ENCODE data around the gene PSORS1C2.

DNA sequence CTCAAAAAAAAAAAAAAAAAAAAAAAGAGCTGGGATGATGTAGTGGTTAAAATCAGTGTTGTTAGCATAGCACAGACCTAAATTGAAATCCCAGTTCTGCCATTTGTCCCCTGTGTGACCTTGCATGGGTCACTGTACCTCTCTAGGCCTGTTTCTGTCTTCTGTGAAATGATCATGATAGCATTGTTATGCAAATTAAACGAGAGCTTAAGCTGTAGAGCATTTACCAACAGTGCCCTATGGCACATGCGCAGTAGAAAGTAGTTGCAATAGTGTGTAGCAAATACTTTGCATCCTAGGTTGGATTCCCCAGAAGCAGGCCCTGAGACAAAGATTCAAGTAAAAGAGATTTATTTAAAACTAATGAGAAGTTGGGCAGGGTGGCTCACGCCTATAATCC is 7.3 kb downstream of the PSORS1C2 start:
- TF ChIP-seq EZH2phosphoT487 (IDR thresholded peaks at IDR 0.05; ENCODE audit: borderline replicate concordance, low read depth) (no peak), SMC3 (IDR thresholded peaks at IDR 0.05; ENCODE audit: low read depth, low read length) (no peak), GABPA (IDR thresholded peaks at IDR 0.05; ENCODE audit: low read depth) (no peak), JUND (IDR thresholded peaks at IDR 0.05) (no peak), SIN3A (IDR thresholded peaks at IDR 0.05; ENCODE audit: borderline replicate concordance, low read depth, low read length) (no peak), YY1 (IDR thresholded peaks at IDR 0.05; ENCODE audit: low read depth) (no peak), FOXJ3 (CRISPR knock-in tag; IDR thresholded peaks at IDR 0.05) (no peak), RCOR1 (IDR thresholded peaks at IDR 0.05; ENCODE audit: low read length) (no peak), EP300 (IDR thresholded peaks at IDR 0.05; ENCODE audit: borderline replicate concordance in 1 of 2, low read depth in 1 of 2, low read length in 1 of 2) (no peak), RAD21 (IDR thresholded peaks at IDR 0.05; ENCODE audit: low read length) (no peak)
- TF ChIP-seq, protein P1, sequence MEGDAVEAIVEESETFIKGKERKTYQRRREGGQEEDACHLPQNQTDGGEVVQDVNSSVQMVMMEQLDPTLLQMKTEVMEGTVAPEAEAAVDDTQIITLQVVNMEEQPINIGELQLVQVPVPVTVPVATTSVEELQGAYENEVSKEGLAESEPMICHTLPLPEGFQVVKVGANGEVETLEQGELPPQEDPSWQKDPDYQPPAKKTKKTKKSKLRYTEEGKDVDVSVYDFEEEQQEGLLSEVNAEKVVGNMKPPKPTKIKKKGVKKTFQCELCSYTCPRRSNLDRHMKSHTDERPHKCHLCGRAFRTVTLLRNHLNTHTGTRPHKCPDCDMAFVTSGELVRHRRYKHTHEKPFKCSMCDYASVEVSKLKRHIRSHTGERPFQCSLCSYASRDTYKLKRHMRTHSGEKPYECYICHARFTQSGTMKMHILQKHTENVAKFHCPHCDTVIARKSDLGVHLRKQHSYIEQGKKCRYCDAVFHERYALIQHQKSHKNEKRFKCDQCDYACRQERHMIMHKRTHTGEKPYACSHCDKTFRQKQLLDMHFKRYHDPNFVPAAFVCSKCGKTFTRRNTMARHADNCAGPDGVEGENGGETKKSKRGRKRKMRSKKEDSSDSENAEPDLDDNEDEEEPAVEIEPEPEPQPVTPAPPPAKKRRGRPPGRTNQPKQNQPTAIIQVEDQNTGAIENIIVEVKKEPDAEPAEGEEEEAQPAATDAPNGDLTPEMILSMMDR (IDR thresholded peaks at IDR 0.05), result no peak
- TF ChIP-seq, protein P2, sequence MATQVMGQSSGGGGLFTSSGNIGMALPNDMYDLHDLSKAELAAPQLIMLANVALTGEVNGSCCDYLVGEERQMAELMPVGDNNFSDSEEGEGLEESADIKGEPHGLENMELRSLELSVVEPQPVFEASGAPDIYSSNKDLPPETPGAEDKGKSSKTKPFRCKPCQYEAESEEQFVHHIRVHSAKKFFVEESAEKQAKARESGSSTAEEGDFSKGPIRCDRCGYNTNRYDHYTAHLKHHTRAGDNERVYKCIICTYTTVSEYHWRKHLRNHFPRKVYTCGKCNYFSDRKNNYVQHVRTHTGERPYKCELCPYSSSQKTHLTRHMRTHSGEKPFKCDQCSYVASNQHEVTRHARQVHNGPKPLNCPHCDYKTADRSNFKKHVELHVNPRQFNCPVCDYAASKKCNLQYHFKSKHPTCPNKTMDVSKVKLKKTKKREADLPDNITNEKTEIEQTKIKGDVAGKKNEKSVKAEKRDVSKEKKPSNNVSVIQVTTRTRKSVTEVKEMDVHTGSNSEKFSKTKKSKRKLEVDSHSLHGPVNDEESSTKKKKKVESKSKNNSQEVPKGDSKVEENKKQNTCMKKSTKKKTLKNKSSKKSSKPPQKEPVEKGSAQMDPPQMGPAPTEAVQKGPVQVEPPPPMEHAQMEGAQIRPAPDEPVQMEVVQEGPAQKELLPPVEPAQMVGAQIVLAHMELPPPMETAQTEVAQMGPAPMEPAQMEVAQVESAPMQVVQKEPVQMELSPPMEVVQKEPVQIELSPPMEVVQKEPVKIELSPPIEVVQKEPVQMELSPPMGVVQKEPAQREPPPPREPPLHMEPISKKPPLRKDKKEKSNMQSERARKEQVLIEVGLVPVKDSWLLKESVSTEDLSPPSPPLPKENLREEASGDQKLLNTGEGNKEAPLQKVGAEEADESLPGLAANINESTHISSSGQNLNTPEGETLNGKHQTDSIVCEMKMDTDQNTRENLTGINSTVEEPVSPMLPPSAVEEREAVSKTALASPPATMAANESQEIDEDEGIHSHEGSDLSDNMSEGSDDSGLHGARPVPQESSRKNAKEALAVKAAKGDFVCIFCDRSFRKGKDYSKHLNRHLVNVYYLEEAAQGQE (IDR thresholded peaks at IDR 0.05; ENCODE audit: low read depth, low read length), result no peak
- TF ChIP-seq, protein P3, sequence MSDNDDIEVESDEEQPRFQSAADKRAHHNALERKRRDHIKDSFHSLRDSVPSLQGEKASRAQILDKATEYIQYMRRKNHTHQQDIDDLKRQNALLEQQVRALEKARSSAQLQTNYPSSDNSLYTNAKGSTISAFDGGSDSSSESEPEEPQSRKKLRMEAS (IDR thresholded peaks at IDR 0.05; ENCODE audit: low read depth), result no peak
